ENCODE results near the gene C1S.

- TF ChIP-seq CTCF (IDR thresholded peaks at IDR 0.05), result no peak
- TF ChIP-seq ZFX (IDR thresholded peaks at IDR 0.05; ENCODE audit: borderline replicate concordance), result no peak
Measured at GRCh38 chr12:7099290-7099996, 38.9 kb downstream of the C1S start.

Data from 22Rv1 (cell line).